ENCODE measurements around the gene PHLDB2. TPM values are rescaled to one million over a fixed set of nuclear protein-coding genes. Genes with fewer than 3 reads are reported as not detected.

Gene PHLDB2
- total RNA-seq, 2 donors from 2014 or later, result 20.2 to 48.1 TPM

- no peak overlapping the region for H3K27ac ChIP-seq
- no peaks in the 10 kb centered on the region for H3K9me3 ChIP-seq
- no peak for DNase-seq (ENCODE audit: low spot score)
- peaks cover 0 to 40% of the 10 kb centered on the region in 2 donors for H3K4me1 ChIP-seq
- no peak for TF ChIP-seq CTCF (IDR thresholded peaks at IDR 0.05)
- H3K27me3 ChIP-seq, result no peaks in the 10 kb centered on the region
- no peak overlapping the region for H3K4me3 ChIP-seq
- H3K36me3 ChIP-seq, result no peaks in the 10 kb centered on the region
Measured at GRCh38 chr3:111871809-111872623, 13.0 kb downstream of the PHLDB2 start.

- Histone ChIP-seq H3K9me3 (no peaks in the 10 kb centered on the region), H3K4me1 (peaks cover 0 to 34% of the 10 kb centered on the region in 2 donors), H3K36me3 (no peaks in the 10 kb centered on the region), H3K27ac (peak overlapping the region in 1 of 2 donors; percentile 2), H3K4me3 (no peak overlapping the region), H3K27me3 (no peaks in the 10 kb centered on the region)
- no peak for TF ChIP-seq CTCF (IDR thresholded peaks at IDR 0.05)
- no peak for DNase-seq (ENCODE audit: low spot score)
Measured at GRCh38 chr3:111872979-111873378, 13.9 kb downstream of the PHLDB2 start.

GRCh38 chr3:111874177-111874820 lies 15.2 kb downstream of the PHLDB2 start:
- DNase-seq (ENCODE audit: low spot score), result no peak
- H3K36me3 ChIP-seq, result no peaks in the 10 kb centered on the region
- no peak for TF ChIP-seq CTCF (IDR thresholded peaks at IDR 0.05)
- no peak overlapping the region for H3K27ac ChIP-seq
- no peak overlapping the region for H3K4me3 ChIP-seq
- H3K4me1 ChIP-seq, result peaks cover 0 to 21% of the 10 kb centered on the region in 2 donors
- no peaks in the 10 kb centered on the region for H3K9me3 ChIP-seq
- H3K27me3 ChIP-seq, result no peaks in the 10 kb centered on the region

GRCh38 chr3:111881480-111881879 lies 22.4 kb downstream of the PHLDB2 start:
- Histone ChIP-seq H3K27ac (no peak overlapping the region), H3K4me3 (no peak overlapping the region), H3K36me3 (peaks cover 8% of the 10 kb centered on the region), H3K4me1 (peaks cover 0 to 11% of the 10 kb centered on the region in 2 donors), H3K27me3 (no peaks in the 10 kb centered on the region), H3K9me3 (peaks cover 0 to 8% of the 10 kb centered on the region in 2 donors)
- DNase-seq (ENCODE audit: low spot score), result no peak
- no peak for TF ChIP-seq CTCF (IDR thresholded peaks at IDR 0.05)

GRCh38 chr3:111882194-111882593 lies 23.1 kb downstream of the PHLDB2 start:
- no peak for DNase-seq (ENCODE audit: low spot score)
- peaks cover 10% of the 10 kb centered on the region for H3K36me3 ChIP-seq
- H3K4me3 ChIP-seq, result no peak overlapping the region
- TF ChIP-seq CTCF (IDR thresholded peaks at IDR 0.05), result no peak
- peaks cover 0 to 8% of the 10 kb centered on the region in 2 donors for H3K9me3 ChIP-seq
- no peak overlapping the region for H3K27ac ChIP-seq
- peaks cover 0 to 11% of the 10 kb centered on the region in 2 donors for H3K4me1 ChIP-seq
- H3K27me3 ChIP-seq, result no peaks in the 10 kb centered on the region
